ENCODE data around the gene COL23A1. TPM values are rescaled to one million over a fixed set of nuclear protein-coding genes. Genes with fewer than 3 reads are reported as not detected.

The COL23A1 gene
- total and polyA plus RNA-seq, 2 experiments from 2014 or later, result 4.8 to 8.2 TPM

- TF ChIP-seq ZNF462 (CRISPR knock-in tag; IDR thresholded peaks at IDR 0.05) (no peak), POLR2AphosphoS5 (IDR thresholded peaks at IDR 0.05; ENCODE audit: low read depth) (no peak), ETS1 (IDR thresholded peaks at IDR 0.05) (no peak)
Measured at GRCh38 chr5:178241688-178242231, 348.4 kb downstream of the COL23A1 start (continued).

GRCh38 chr5:178241231-178241663 lies 348.9 kb downstream of the COL23A1 start:
- no peak overlapping the region for H3K4me3 Mint-ChIP-seq
- no peaks in the 10 kb centered on the region for H3K9me3 Mint-ChIP-seq
- Histone ChIP-seq H2AFZ (no peak overlapping the region), H3K9me2 (ENCODE audit: insufficient read depth) (0 out of 2 replicates have a peak, but pooled peaks cover 4% of the 10 kb centered on the region), H3K4me3 (no peak overlapping the region), H3K4me2 (no peak overlapping the region), H3K79me2 (replicated peaks; ENCODE audit: insufficient read depth) (no peaks in the 10 kb centered on the region), H3K27me3 (ENCODE audit: insufficient read depth) (no peaks in the 10 kb centered on the region), H4K20me1 (replicated peaks; ENCODE audit: insufficient read depth) (no peaks in the 10 kb centered on the region), H3K4me1 (ENCODE audit: insufficient read depth) (no peaks in the 10 kb centered on the region; the same call in 1 of the 2 replicates), H3F3A (replicated peaks; ENCODE audit: low read depth) (no peaks in the 10 kb centered on the region), H3K27ac (ENCODE audit: low read depth) (no peak overlapping the region), H3K36me3 (ENCODE audit: insufficient read depth) (no peaks in the 10 kb centered on the region)
- no peak for TF ChIP-seq CREB1 (CRISPR knock-in tag; IDR thresholded peaks at IDR 0.05; ENCODE audit: low read depth)
- TF ChIP-seq ZNF114 (CRISPR knock-in tag; IDR thresholded peaks at IDR 0.05), result no peak
- no peak for TF ChIP-seq NANOG (IDR thresholded peaks at IDR 0.05; ENCODE audit: borderline replicate concordance)
- TF ChIP-seq EZH2phosphoT487 (IDR thresholded peaks at IDR 0.05; ENCODE audit: unreplicated experiment), result no peak
- H3K36me3 Mint-ChIP-seq (ENCODE audit: low read depth), result no peaks in the 10 kb centered on the region
- ATAC-seq, result no peak
- no peak overlapping the region for H3K27ac Mint-ChIP-seq
- H3K27me3 Mint-ChIP-seq (ENCODE audit: insufficient read depth, low read depth, poor library complexity), result peaks cover 19% of the 10 kb centered on the region
- peaks cover 6% of the 10 kb centered on the region for H3K4me1 Mint-ChIP-seq
- no peak for DNase-seq (ENCODE audit: low spot score)

Data from GM23338 (cell line).